HCT116 (cell line): ENCODE measurements around the gene IL15RA. TPM values are rescaled to one million over a fixed set of nuclear protein-coding genes. Genes with fewer than 3 reads are reported as not detected.

ENCODE experiments used
- ATAC-seq: fragments of 200-7000 bp; cut with Tn5 transposase; 2 replicates; pipeline ENCODE4 v1.9.1; 2020; ENCODE audit warnings: mild to moderate bottlenecking, moderate library complexity
- BruUV-seq: library from RNA; stranded (reverse); fragments of 400-500 nt; replicated peaks from 2 replicates; lab custom pipeline; 2021; lab: Mats Ljungman, UMichigan
- CTCF ChIA-PET: fragments of 300-600 bp; sonication (Branson Sonifier 250); formaldehyde crosslinking; loops from one replicate; lab custom pipeline; 2021; ENCODE audit warnings: antibody characterized with exemption; lab: Charles Lee
- POLR2A ChIA-PET: fragments of 300-600, 350-600 bp; sonication (Branson Sonifier 250); formaldehyde crosslinking; loops from one replicate; lab custom pipeline; 2021; ENCODE audit warnings: antibody characterized with exemption; lab: Charles Lee
- RAD21 ChIA-PET, 2 experiments: fragments of 300-600 bp; sonication (Branson Sonifier 250); formaldehyde crosslinking; loops; one replicate each; lab custom pipeline; 2023; ENCODE audit warnings: low total read pairs in 2 of 2; ENCODE audit not compliant: uncharacterized antibody in 2 of 2, unreplicated experiment in 2 of 2, low non-redundant PET in 1 of 2; lab: Charles Lee
- DNase-seq: peaks from one replicate; pipeline ENCODE4 v3.0.0-alpha.2; 2010; ENCODE audit warnings: low read depth, low spot score
- H2AFZ ChIP-seq: fragments of 200-600 bp; shearing (Covaris generic), sonication (generic); 2 replicates; pipeline ENCODE4 v1.6.1; 2017; ENCODE audit warnings: low read depth, mixed run types, mixed read lengths, antibody characterized with exemption, low read length; ENCODE audit not compliant: poor library complexity, severe bottlenecking
- H3K27ac ChIP-seq: 2 replicates; pipeline ENCODE4 v1.5.1; 2012; ENCODE audit warnings: low read depth, low read length
- H3K27me3 ChIP-seq: fragments of 200-600 bp; sonication (generic); 2 replicates; pipeline ENCODE4 v1.6.1; 2016; ENCODE audit warnings: mixed run types, low read length, mixed read lengths; ENCODE audit not compliant: insufficient read depth
- H3K36me3 ChIP-seq, 2 experiments: fragments of 200-500 bp in 1 of 2; fragments of 200-600 bp in 1 of 2; sonication (Bioruptor generic) in 1 of 2; sonication (generic) in 1 of 2; 2 replicates each; pipeline versions ENCODE4 v1.5.1 to v1.6.1; 2014 to 2016; ENCODE audit warnings: low read length in 2 of 2, inconsistent platforms in 1 of 2, mixed read lengths in 1 of 2, mixed run types in 1 of 2; ENCODE audit not compliant: insufficient read depth in 2 of 2, control insufficient read depth in 1 of 2
- H3K4me1 ChIP-seq, 2 experiments: fragments of 200-600 bp in 1 of 2; sonication (generic) in 1 of 2; 2 replicates each; pipeline versions ENCODE4 v1.5.1 to v1.6.1; 2012 to 2017; ENCODE audit warnings: low read length in 2 of 2, inconsistent platforms in 1 of 2, mild to moderate bottlenecking in 1 of 2, mixed read lengths in 1 of 2, mixed run types in 1 of 2, moderate library complexity in 1 of 2; ENCODE audit not compliant: insufficient read depth in 2 of 2, control insufficient read depth in 1 of 2
- H3K4me2 ChIP-seq: fragments of 200-600 bp; sonication (generic); 2 replicates; pipeline ENCODE4 v1.6.1; 2017; ENCODE audit warnings: mixed run types, low read length, mixed read lengths
- H3K4me3 ChIP-seq, 2 experiments: fragments of 200-600 bp in 1 of 2; sonication (generic) in 1 of 2; replicated peaks in 1 of 2; 2 replicates each; pipeline ENCODE4 v1.5.1; 2011 to 2016; ENCODE audit warnings: low read length in 2 of 2, control low read depth in 1 of 2, low read depth in 1 of 2, mild to moderate bottlenecking in 1 of 2, mixed read lengths in 1 of 2, mixed run types in 1 of 2
- H3K79me2 ChIP-seq: fragments of 200-600 bp; sonication (generic); 2 replicates; pipeline ENCODE4 v1.6.1; 2017; ENCODE audit warnings: mild to moderate bottlenecking, mixed run types, low read length, moderate library complexity, mixed read lengths; ENCODE audit not compliant: insufficient read depth
- H3K9ac ChIP-seq: fragments of 200-600 bp; sonication (generic); 2 replicates; pipeline ENCODE4 v1.6.1; 2016; ENCODE audit warnings: low read length, mixed read lengths
- H3K9me2 ChIP-seq: fragments of 200-600 bp; sonication (generic), shearing (Covaris generic); 2 replicates; pipeline ENCODE4 v1.6.1; 2017; ENCODE audit warnings: mixed run types, mild to moderate bottlenecking, moderate library complexity; ENCODE audit not compliant: insufficient read depth
- H3K9me3 ChIP-seq, 2 experiments: fragments of 200-500 bp in 1 of 2; fragments of 200-600 bp in 1 of 2; sonication (Bioruptor generic) in 1 of 2; sonication (generic) in 1 of 2; 2 replicates each; pipeline ENCODE4 v1.6.1; 2014 to 2017; ENCODE audit warnings: low read length in 2 of 2, mixed read lengths in 2 of 2, inconsistent platforms in 1 of 2, low read depth in 1 of 2, mild to moderate bottlenecking in 1 of 2, mixed run types in 1 of 2, moderate library complexity in 1 of 2; ENCODE audit not compliant: control insufficient read depth in 1 of 2, insufficient read depth in 1 of 2
- H4K20me1 ChIP-seq: fragments of 200-600 bp; sonication (generic), shearing (Covaris generic); 2 replicates; pipeline ENCODE4 v1.6.1; 2017; ENCODE audit warnings: mixed run types, mild to moderate bottlenecking, moderate library complexity; ENCODE audit not compliant: insufficient read depth
- ATF3 ChIP-seq: IDR thresholded peaks from 2 replicates; pipeline ENCODE4 v1.6.1; 2012
- CBX3 ChIP-seq: IDR thresholded peaks from 2 replicates; pipeline ENCODE4 v1.6.1; 2012; ENCODE audit warnings: low read depth
- CEBPB ChIP-seq: IDR thresholded peaks from 2 replicates; pipeline ENCODE4 v1.6.1; 2012; ENCODE audit warnings: low read depth
- CTCF ChIP-seq, 3 experiments: fragments of 200-600 bp in 1 of 3; sonication (generic) in 1 of 3; IDR thresholded peaks in 2 of 3; conservative IDR thresholded peaks in 1 of 3; 2 replicates each; pipeline ENCODE4 v1.5.1; 2012 to 2017; ENCODE audit warnings: low read depth in 2 of 3, low read length in 2 of 3, antibody characterized with exemption in 1 of 3, borderline replicate concordance in 1 of 3, control low read depth in 1 of 3, mild to moderate bottlenecking in 1 of 3, mixed read lengths in 1 of 3, mixed run types in 1 of 3, moderate library complexity in 1 of 3; ENCODE audit not compliant: insufficient read depth in 1 of 3
- EGR1 ChIP-seq: IDR thresholded peaks from 2 replicates; pipeline ENCODE4 v1.6.1; 2012; ENCODE audit warnings: low read depth
- ELF1 ChIP-seq: IDR thresholded peaks from 2 replicates; pipeline ENCODE4 v1.6.1; 2012; ENCODE audit warnings: low read depth, borderline replicate concordance
- EZH2 ChIP-seq: fragments of 200-600 bp; sonication (generic); IDR thresholded peaks from 2 replicates; pipeline ENCODE4 v1.6.1; 2017; ENCODE audit warnings: antibody characterized with exemption, mixed run types
- FOSL1 ChIP-seq: IDR thresholded peaks from 2 replicates; pipeline ENCODE4 v1.6.1; 2012; ENCODE audit warnings: low read depth
- JUND ChIP-seq: IDR thresholded peaks from 2 replicates; pipeline ENCODE4 v1.6.1; 2012
- MAX ChIP-seq: IDR thresholded peaks from 2 replicates; pipeline ENCODE4 v1.6.1; 2012
- POLR2A ChIP-seq: IDR thresholded peaks from 2 replicates; pipeline ENCODE4 v1.7.0; 2011; ENCODE audit warnings: borderline replicate concordance; ENCODE audit not compliant: insufficient read depth, insufficient read length; ENCODE audit errors: extremely low read depth
- POLR2AphosphoS5 ChIP-seq: IDR thresholded peaks from 2 replicates; pipeline ENCODE4 v1.6.1; 2011; ENCODE audit warnings: mild to moderate bottlenecking, low read depth, low read length, moderate library complexity
- RAD21 ChIP-seq: IDR thresholded peaks from 2 replicates; pipeline ENCODE4 v1.6.1; 2012; ENCODE audit warnings: low read depth, mild to moderate bottlenecking
- TCF7L2 ChIP-seq: IDR thresholded peaks from 2 replicates; pipeline ENCODE4 v1.7.0; 2011; ENCODE audit warnings: borderline replicate concordance, inconsistent platforms; ENCODE audit not compliant: insufficient read depth, insufficient read length; ENCODE audit errors: extremely low read depth
- YY1 ChIP-seq: IDR thresholded peaks from 2 replicates; pipeline ENCODE4 v1.6.1; 2011; ENCODE audit warnings: low read length, low read depth, moderate library complexity, mild to moderate bottlenecking; ENCODE audit not compliant: insufficient replicate concordance; ENCODE audit errors: extremely low read depth
- ZFX ChIP-seq: fragments of 450-650 bp; IDR thresholded peaks from 2 replicates; pipeline ENCODE4 v1.6.1; 2017
- ZNF274 ChIP-seq: fragments of 200-500 bp; sonication (Bioruptor generic); IDR thresholded peaks from 2 replicates; pipeline ENCODE4 v1.6.1; 2014; ENCODE audit warnings: mild to moderate bottlenecking, low read depth, low read length, inconsistent platforms
- intact Hi-C: fragments of 100-400 bp; cut with micrococcal nuclease; formaldehyde crosslinking; loops from 2 replicates; pipeline ENCODE4 v1.10.0; 2022
- total RNA-seq: library from RNA; stranded (reverse); gene quantifications from one replicate; pipeline ENCODE4 v1.2.1, GENCODE V29; 2021; ENCODE audit not compliant: unreplicated experiment

Gene IL15RA
- total RNA-seq, 1 experiment from 2014 or later = 10.5 TPM

- no peak overlapping the region for H3K4me3 ChIP-seq
- no peaks in the 10 kb centered on the region for H3K9me2 ChIP-seq
- peaks cover 4 to 5% of the 10 kb centered on the region in 2 experiments; a peak in 2 of 4 replicates for H3K9me3 ChIP-seq
- H2AFZ ChIP-seq = no peak overlapping the region
- ChIA-PET POLR2A (no interaction called here), CTCF (no interaction called here), RAD21 (no interaction called here)
- no peaks in the 10 kb centered on the region for H3K27me3 ChIP-seq
- H4K20me1 ChIP-seq = no peaks in the 10 kb centered on the region
- intact Hi-C loops = no loop called here
- ATAC-seq (no peak), DNase-seq (no peak)
- no peak overlapping the region for H3K9ac ChIP-seq
- H3K4me1 ChIP-seq = no peaks in the 10 kb centered on the region
- H3K27ac ChIP-seq = no peak overlapping the region
- H3K4me2 ChIP-seq = no peak overlapping the region
- no peaks in the 10 kb centered on the region for H3K79me2 ChIP-seq
- no peaks in the 10 kb centered on the region for H3K36me3 ChIP-seq
- no TSS peak for BruUV-seq
- TF ChIP-seq YY1 = no peak
- no peak for TF ChIP-seq FOSL1
- no peak for TF ChIP-seq CTCF (IDR thresholded peaks at IDR 0.05 in 2 of 3, conservative IDR thresholded peaks at IDR 0.05 in 1 of 3; ENCODE audit: borderline replicate concordance in 1 of 3, insufficient read depth in 1 of 3, low read depth in 2 of 3, low read length in 2 of 3)
- no peak for TF ChIP-seq EZH2
- TF ChIP-seq POLR2AphosphoS5 = no peak
- TF ChIP-seq EGR1 = no peak
- no peak for TF ChIP-seq ATF3
- no peak for TF ChIP-seq ZFX
- TF ChIP-seq JUND = no peak
- TF ChIP-seq TCF7L2 = no peak
- no peak for TF ChIP-seq RAD21
- TF ChIP-seq ZNF274 = no peak
- TF ChIP-seq CEBPB = no peak
- TF ChIP-seq POLR2A = no peak
- no peak for TF ChIP-seq MAX
- TF ChIP-seq CBX3 = no peak
- no peak for TF ChIP-seq ELF1
Measured at GRCh38 chr10:5989756-5990155, 12.4 kb upstream of the IL15RA start.
